Nephron (organoid): ENCODE measurements around the gene DAGLA.

ENCODE experiments used
- H3K27ac Mint-ChIP-seq, 3 experiments: 2 replicates each; pipeline ENCODE4 v1.8.0; 2020; ENCODE audit warnings: mixed read lengths in 3 of 3, mild to moderate bottlenecking in 2 of 3, moderate library complexity in 1 of 3
- H3K27me3 Mint-ChIP-seq: 2 replicates; pipeline ENCODE4 v1.8.0; 2021; ENCODE audit warnings: low read depth, mild to moderate bottlenecking, moderate library complexity, mixed read lengths
- H3K36me3 Mint-ChIP-seq: 2 replicates; pipeline ENCODE4 v1.8.0; 2020; ENCODE audit warnings: low read depth, mixed read lengths
- H3K4me1 Mint-ChIP-seq: 2 replicates; pipeline ENCODE4 v1.8.0; 2020; ENCODE audit warnings: mixed read lengths
- H3K4me3 Mint-ChIP-seq, 3 experiments: 2 replicates each; pipeline ENCODE4 v1.8.0; 2020; ENCODE audit warnings: mild to moderate bottlenecking in 3 of 3, mixed read lengths in 3 of 3, moderate library complexity in 2 of 3
- H3K9me3 Mint-ChIP-seq: 2 replicates; pipeline ENCODE4 v1.8.0; 2020; ENCODE audit warnings: mixed read lengths
- TF ChIP-seq, protein P1 (sequence below), 3 experiments: fragments of 200-600 bp; sonication (generic); IDR thresholded peaks; one replicate each; pipeline ENCODE4 v1.5.0; 2021; ENCODE audit warnings: antibody characterized with exemption in 3 of 3; ENCODE audit not compliant: unreplicated experiment in 3 of 3

Gene DAGLA

DNA sequence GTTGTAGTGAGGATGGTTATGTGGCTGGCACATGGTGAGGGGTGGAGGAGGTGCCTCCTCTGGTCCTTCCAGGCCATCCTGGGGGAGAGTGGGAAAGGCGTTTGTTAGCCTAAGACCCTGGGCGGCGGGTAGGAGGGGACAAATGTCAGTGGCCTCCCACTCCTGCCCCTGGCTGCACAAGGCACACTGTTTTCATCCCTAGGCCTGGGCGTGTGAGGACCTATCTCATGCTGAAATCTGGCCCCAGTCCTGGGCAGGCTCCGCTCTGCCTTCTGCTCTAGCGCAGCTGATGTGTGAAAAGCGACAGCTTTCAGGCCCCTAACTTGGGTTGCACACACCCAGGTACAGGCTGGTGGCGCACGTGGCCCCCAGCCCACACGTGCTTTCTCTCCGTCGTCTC, 32.1 kb downstream of the DAGLA start:
- Mint-ChIP-seq H3K36me3 (no peaks in the 10 kb centered on the region), H3K27ac (no peak overlapping the region), H3K9me3 (no peaks in the 10 kb centered on the region), H3K4me3 (no peak overlapping the region), H3K4me1 (peaks cover 12% of the 10 kb centered on the region), H3K27me3 (peaks cover 14% of the 10 kb centered on the region)
- TF ChIP-seq, protein P1, sequence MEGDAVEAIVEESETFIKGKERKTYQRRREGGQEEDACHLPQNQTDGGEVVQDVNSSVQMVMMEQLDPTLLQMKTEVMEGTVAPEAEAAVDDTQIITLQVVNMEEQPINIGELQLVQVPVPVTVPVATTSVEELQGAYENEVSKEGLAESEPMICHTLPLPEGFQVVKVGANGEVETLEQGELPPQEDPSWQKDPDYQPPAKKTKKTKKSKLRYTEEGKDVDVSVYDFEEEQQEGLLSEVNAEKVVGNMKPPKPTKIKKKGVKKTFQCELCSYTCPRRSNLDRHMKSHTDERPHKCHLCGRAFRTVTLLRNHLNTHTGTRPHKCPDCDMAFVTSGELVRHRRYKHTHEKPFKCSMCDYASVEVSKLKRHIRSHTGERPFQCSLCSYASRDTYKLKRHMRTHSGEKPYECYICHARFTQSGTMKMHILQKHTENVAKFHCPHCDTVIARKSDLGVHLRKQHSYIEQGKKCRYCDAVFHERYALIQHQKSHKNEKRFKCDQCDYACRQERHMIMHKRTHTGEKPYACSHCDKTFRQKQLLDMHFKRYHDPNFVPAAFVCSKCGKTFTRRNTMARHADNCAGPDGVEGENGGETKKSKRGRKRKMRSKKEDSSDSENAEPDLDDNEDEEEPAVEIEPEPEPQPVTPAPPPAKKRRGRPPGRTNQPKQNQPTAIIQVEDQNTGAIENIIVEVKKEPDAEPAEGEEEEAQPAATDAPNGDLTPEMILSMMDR (IDR thresholded peaks at IDR 0.05; ENCODE audit: unreplicated experiment in 3 of 3) = no peak

DNA sequence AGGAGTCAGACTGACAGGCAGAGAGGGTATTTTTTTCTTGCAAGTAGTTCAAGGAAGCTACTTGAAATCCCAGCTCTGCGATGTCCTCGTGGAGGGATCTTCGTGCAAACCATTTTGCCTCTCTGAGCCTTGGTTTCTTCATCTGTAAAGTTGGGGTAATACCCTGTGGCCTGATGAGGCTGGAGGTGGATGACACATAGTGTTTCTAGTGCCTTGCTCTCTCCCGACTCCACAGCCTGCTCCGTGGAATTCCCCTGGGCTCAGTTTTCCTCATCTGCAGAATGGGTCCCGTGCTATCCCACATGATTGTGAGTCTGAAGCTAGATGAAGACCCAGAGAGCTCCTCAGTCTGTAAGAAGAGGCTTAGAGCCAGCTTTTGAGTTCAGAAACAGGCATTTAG, 32.7 kb downstream of the DAGLA start:
- TF ChIP-seq, protein P1 (IDR thresholded peaks at IDR 0.05; ENCODE audit: unreplicated experiment in 3 of 3) = no peak
- Mint-ChIP-seq H3K27me3 (peaks cover 16% of the 10 kb centered on the region), H3K36me3 (no peaks in the 10 kb centered on the region), H3K9me3 (no peaks in the 10 kb centered on the region), H3K4me1 (peaks cover 15% of the 10 kb centered on the region), H3K4me3 (no peak overlapping the region), H3K27ac (no peak overlapping the region)

DNA sequence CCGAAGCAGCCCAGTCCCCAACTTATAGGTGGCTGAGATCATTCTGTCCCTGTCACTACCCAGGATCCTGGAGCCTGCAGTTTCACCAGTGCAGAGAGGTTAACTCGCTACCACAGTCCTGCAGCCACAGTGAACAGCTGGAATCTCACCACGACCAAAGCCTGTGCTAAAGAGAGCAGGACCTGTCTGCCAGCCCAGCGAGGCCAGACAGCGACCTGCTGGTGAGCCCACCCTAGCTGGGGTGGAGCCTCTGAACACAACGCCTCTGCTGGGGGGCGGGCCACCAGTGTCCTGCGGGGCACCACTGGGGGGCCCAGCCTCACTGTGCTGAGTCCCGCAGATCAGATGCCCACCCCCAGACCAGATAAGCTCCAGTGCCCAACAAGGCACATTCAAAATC, 33.3 kb downstream of the DAGLA start:
- no peaks in the 10 kb centered on the region for H3K9me3 Mint-ChIP-seq
- no peak overlapping the region for H3K4me3 Mint-ChIP-seq
- peaks cover 22% of the 10 kb centered on the region for H3K4me1 Mint-ChIP-seq
- H3K27me3 Mint-ChIP-seq = peaks cover 19% of the 10 kb centered on the region
- TF ChIP-seq, protein P1 (IDR thresholded peaks at IDR 0.05; ENCODE audit: unreplicated experiment in 3 of 3) = no peak
- no peak overlapping the region for H3K27ac Mint-ChIP-seq
- H3K36me3 Mint-ChIP-seq = no peaks in the 10 kb centered on the region

DNA sequence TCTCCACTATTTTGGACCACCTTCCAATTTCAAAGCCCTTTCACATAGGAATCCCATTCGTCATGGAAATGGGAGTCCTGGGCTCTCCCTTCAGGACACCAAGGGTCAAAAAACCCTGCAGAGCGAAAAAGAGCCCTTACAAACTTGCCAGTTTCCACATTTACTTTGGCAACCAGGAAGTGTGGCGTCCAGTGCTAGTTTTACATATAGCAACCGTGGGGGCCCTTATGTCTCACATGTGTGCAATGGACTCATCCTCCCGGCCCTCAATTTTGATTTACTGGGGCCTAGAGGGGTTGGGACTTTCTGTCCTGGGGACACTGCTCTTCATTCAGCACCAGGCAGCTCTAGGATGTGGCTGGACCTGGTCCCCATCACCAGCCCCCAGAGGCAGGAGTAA, 33.7 kb downstream of the DAGLA start:
- H3K4me3 Mint-ChIP-seq = no peak overlapping the region
- H3K27ac Mint-ChIP-seq = no peak overlapping the region
- no peaks in the 10 kb centered on the region for H3K9me3 Mint-ChIP-seq
- no peaks in the 10 kb centered on the region for H3K36me3 Mint-ChIP-seq
- TF ChIP-seq, protein P1 (IDR thresholded peaks at IDR 0.05; ENCODE audit: unreplicated experiment in 3 of 3) = no peak
- H3K27me3 Mint-ChIP-seq = peaks cover 19% of the 10 kb centered on the region
- H3K4me1 Mint-ChIP-seq = peaks cover 23% of the 10 kb centered on the region

DNA sequence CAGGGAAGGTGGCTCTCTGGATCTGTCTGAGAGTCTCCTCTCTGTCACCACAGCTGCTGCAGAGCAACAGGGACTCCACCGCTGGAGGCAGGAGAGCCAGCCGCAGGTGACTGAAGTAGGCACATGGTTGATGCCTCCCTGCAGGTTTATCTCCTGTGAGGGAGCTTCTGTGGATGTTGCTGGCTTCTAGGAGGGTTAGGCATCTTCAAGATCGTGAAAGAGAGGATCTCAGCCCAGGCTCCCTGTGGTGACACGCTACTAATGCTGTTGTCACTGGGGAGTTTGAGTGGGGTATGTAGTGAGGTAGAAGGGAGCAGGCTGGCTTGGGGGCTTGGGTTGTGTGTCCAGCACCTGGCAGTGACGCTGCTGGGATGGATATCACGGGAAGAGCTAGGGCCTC, 34.1 kb downstream of the DAGLA start:
- peaks cover 23% of the 10 kb centered on the region for H3K4me1 Mint-ChIP-seq
- H3K9me3 Mint-ChIP-seq = no peaks in the 10 kb centered on the region
- H3K36me3 Mint-ChIP-seq = no peaks in the 10 kb centered on the region
- H3K4me3 Mint-ChIP-seq = no peak overlapping the region
- peaks cover 19% of the 10 kb centered on the region for H3K27me3 Mint-ChIP-seq
- no peak overlapping the region for H3K27ac Mint-ChIP-seq
- TF ChIP-seq, protein P1 (IDR thresholded peaks at IDR 0.05; ENCODE audit: unreplicated experiment in 3 of 3) = no peak

DNA sequence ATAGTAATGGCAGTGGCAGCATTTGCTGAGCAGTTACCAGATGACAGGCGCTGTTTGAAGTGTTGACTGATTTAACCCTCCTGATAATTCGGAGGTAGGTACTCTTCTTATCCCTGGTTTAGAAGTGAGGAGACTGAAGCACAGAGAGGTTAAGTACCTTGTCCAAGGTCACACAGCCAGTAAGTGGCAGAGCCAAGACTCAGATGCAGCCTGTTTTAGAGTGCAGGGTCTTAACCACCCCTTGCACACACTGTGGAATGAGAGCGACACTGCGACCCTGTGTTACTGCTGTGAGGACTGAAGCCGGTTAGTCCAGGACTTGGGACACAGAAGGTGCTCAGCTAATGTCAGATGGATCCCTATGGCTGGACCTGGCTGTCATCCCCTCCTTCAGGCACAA, 34.7 kb downstream of the DAGLA start:
- TF ChIP-seq, protein P1 (IDR thresholded peaks at IDR 0.05; ENCODE audit: unreplicated experiment in 3 of 3) = no peak
- peaks cover 23% of the 10 kb centered on the region for H3K4me1 Mint-ChIP-seq
- no peaks in the 10 kb centered on the region for H3K36me3 Mint-ChIP-seq
- H3K4me3 Mint-ChIP-seq = no peak overlapping the region
- peaks cover 19% of the 10 kb centered on the region for H3K27me3 Mint-ChIP-seq
- no peak overlapping the region for H3K27ac Mint-ChIP-seq
- H3K9me3 Mint-ChIP-seq = no peaks in the 10 kb centered on the region
